HG03521 (cell line): Measurements from ENCODE around the gene NBPF26.
A peak's percentile ranks its signal among the peaks of the same experiment; 100 is the strongest.
"Not testable (repeated sequence)": the region's sequence is repeated elsewhere in the genome, so short reads cannot be mapped to it uniquely, and the experiment has no call there.

Experiments
- ATAC-seq: cut with Tn5 transposase; IDR thresholded peaks from one replicate; pipeline ENCODE4 v1.9.1; 2021; ENCODE audit warnings: mild to moderate bottlenecking, moderate library complexity; ENCODE audit not compliant: unreplicated experiment

Gene NBPF26

DNA sequence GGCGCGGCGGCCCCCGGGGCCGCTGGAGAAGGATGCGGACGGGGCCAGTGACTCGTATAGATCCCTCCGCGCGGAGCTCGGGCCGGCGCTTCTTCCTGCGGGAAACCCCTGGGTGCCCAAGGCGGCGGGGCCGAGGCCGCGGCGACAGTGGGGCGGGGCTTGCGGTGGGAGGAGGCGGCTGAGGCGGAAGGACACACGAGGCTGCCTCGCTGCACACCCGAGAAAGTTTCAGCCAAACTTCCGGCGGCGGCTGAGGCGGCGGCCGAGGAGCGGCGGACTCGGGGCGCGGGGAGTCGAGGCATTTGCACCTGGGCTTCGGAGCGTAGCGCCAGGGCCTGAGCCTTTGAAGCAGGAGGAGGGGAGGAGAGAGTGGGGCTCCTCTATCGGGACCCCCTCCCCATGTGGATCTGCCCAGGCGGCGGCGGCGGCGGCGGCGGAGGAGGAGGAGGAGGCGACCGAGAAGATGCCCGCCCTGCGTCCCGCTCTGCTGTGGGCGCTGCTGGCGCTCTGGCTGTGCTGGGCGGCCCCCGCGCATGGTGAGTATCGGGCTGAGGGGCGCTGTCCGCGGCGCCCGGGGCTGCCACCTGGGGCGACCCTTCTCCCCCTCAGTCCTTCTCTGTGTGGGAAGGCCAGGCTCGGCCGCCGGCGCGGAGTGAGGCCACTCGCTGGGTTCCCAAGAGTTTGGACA, at the start of gene NBPF26:
Gene NBPF26, plus strand, starts transcription at position 231 of the 688 bp plus-strand sequence.
- not testable (repeated sequence) for ATAC-seq

DNA sequence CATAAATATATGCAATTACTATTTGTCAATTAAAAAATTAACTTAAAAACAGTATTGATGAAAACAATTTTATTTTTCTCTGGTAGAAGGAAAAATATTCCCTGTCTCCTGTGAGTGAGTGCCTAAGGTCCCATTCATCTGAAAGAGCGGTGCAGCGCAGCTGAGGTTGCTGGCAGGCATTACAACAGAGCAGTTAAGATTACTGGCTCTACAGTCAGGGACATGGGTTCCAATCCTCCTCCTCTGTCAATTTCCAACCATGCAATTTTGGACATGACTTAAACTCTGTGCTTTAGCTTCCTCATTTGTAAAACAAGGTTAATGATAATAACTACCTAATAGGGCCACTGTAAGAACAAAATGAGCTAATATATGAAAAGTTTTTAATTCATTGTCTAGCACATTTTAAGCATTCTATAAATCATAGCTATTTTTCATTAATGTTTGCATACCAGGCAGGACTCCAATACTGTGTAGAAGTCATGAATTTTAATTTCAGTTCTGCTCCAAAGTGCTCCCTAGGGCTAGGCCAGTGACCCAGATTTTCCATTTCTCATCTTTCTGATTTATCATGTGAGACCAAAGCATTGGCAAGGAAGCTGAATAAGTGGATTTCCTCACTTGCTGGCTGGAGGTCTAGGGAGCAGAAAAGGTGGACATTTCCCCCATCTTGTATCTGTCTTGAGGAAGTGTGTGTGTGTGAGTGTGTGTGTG, 43.5 kb upstream of the NBPF26 start:
- ATAC-seq, result not testable (repeated sequence)

DNA sequence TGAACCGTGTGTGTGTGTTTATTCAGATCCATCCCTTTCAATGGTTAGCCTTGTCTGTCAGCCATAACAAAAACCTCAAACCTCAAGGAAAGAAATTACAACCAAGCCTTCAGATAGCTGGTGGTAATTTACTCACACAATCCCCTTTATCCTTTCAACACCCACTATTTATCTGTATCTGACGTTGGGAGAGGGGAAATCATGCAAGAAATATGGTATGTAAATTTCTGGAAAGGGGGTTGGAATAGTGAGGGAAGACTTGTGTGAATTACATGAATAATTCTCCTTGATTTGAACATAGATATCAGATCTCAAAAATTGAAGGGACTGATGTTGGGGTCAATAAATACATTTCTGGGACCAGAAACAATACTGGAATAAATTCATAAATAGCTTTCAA, 42.8 kb upstream of the NBPF26 start:
- not testable (repeated sequence) for ATAC-seq

DNA sequence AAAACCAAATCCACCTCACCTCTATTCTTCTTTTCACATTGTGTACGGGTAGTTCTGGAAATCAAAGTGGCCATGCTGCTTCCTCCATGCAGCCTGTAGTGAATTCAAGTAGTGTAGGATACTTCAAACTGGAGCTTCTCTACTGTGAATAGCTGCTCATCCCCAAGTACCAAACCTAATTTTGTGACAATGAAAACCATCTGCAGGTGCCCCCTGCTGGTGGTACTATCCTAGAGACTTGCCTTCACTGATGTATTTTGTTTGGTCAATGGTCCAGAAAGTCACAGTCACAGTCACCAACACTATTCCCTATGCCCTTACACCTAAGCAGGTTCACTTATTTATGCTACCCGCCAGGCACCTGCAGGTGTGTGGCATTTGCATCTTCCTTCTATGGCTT, 39.3 kb upstream of the NBPF26 start:
- ATAC-seq, result not testable (repeated sequence)

GRCh38 chr1:120685622-120686021, 38.1 kb upstream of the NBPF26 start:
- not testable (repeated sequence) for ATAC-seq

DNA sequence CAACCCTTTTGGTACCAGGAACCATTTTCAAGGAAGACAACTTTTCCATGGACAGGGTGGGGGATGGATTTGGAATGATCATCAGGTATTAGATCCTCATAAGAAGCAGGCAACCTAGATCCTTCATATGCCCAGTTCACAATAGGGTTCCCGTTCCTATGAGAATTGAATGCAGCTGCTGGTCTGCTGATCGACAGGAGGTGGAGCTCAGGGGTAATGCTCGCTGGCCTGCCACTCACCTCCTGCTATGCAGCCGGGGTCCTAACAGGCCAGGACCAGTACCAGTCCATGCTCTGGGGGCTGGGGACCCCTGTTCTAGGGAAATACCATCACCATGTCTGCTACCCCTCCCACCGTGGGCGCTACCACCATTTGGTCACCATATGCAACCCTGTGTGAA, 36.5 kb upstream of the NBPF26 start:
- not testable (repeated sequence) for ATAC-seq

DNA sequence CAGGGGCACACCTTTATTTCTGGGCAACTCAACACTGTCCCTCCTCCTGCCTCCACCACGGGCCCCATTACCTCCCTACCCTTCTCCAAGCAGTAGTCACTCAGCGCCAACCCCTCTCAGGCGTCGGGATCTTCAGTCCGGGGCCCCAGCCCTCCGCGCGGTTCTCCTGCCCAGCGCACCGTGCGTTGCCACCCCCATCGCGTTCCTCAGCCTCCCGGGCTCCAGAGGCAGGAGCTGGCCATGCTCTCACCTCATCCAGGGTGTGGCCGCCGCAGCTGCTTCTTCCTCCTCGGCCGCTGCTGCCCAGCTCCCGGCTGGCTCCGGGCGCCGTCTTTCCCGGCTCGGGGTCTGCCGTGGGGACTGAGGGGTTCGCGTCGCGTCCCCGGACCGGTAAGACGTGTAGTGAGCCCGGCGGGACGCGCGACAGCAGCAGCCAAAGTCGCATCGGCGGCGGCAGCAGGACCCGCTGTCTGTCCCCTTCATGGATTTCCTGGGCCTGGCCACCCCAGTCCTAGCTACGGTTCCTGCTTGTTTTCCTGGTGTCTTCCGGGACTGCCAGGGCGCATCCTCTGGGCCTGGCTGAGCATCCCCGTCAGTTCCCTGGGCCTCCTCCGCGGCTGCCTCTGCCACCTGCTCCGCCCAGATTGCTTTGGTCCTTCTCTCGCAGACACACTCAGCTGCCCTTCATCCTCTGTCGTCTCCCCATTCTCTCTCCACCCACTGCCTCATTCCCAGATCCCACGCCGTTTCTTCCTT, 22.8 kb upstream of the NBPF26 start:
- ATAC-seq, result not testable (repeated sequence)

DNA sequence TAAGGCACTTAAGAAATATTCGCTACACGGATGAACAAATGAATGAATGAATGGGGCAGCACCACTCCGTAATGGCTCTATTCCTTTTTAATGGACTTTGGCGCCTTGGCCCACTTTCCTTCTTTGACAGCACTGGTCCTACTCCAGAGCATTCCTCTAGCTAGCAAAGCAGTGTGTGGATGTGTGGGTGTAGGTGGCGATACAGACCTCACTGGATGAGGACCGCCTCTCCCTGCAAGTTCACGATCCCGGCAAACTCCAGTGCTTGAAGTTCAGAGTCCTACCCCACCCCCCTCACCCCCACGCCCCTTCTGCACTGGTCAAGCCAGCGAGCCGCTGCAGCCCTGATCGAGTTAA, 409 bp upstream of the NBPF26 start:
- not testable (repeated sequence) for ATAC-seq

- ATAC-seq, result not testable (repeated sequence)
These were observed 762 bp downstream of the NBPF26 start for GRCh38 chr1:120724507-120724906.

GRCh38 chr1:120728811-120729210, 5.1 kb downstream of the NBPF26 start:
- ATAC-seq, result not testable (repeated sequence)

DNA sequence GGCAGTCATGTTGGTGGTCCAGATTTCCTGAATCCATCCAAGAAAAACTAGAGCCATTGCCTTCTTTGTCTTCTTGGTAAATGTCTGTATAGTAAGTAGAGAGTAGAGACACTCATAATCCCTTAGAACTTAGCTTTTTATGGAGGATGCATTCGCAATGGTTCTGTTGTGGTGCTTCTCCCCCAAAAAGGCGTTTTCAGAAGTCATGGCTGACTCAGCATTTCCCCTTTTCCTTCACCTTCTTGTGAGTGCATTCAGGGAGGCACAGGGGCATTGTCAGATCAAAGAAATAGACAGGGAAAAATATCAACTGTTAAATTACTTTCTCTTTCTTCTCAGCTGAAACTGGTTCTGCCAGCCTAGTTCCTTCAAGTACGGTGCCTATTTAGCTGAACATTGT, 45.3 kb downstream of the NBPF26 start:
- ATAC-seq, result not testable (repeated sequence)

- ATAC-seq, result not testable (repeated sequence)
These were observed 81.7 kb downstream of the NBPF26 start for GRCh38 chr1:120805452-120805851.

- not testable (repeated sequence) for ATAC-seq
These were observed 88.1 kb downstream of the NBPF26 start for GRCh38 chr1:120811822-120812221.

GRCh38 chr1:120825051-120825450, 101.3 kb downstream of the NBPF26 start:
- ATAC-seq, result not testable (repeated sequence)

DNA sequence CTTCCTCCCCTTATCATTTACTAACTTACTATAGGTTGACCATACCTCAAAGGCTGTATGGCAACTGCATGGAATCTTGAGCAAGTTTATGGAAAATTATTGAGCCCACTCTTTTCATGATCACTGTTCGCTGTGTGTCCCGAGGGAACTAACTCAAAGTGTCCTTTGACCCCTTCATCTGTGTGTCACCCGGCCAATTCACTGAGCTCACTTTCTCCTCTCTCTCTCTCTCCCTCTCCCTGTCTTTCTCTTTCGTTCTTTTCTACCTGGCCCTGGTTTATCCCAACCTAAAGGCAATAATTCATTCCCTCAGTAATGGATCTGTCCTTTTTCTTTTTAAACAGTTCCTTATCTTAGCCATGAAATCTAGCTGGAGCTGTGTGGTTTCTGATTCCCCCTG, 102.9 kb downstream of the NBPF26 start:
- not testable (repeated sequence) for ATAC-seq

DNA sequence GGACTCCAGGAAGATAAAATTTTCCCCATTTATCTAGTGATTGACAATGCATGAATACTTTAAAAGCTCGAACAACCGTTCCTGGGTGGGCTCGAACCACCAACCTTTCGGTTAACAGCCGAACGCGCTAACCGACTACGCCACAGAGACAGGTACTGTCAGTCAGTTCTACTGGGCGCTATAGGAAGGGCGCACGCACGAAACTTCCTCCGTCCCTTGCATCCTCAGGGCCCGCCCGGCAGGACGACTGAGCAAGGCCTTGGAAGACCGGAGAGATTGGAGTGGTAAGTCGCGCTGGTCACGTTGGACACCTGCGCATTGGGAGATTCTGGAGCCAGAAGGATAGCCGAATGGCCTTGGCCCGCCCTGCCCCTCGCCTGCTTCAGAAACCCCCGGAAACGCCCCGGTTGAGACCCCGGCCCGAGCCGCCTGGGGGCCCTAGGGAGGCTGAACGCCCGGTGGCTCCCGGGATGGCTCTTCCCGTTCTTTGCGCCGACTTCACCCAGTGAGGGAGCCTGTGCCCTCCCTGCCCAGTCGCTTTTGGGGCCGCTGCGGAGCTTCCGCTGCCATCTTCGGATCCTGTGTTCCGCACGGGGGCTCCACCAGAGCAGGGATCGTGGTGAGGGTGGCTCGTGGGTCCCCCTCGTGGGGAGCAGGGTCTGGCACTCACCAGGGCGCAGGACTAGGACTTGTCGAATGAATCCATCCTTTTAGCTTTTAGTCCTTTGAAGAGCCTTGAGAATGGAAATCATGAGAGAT, 120.6 kb downstream of the NBPF26 start:
- not testable (repeated sequence) for ATAC-seq

- not testable (repeated sequence) for ATAC-seq
These were observed 121.2 kb downstream of the NBPF26 start for GRCh38 chr1:120844945-120845330.

DNA sequence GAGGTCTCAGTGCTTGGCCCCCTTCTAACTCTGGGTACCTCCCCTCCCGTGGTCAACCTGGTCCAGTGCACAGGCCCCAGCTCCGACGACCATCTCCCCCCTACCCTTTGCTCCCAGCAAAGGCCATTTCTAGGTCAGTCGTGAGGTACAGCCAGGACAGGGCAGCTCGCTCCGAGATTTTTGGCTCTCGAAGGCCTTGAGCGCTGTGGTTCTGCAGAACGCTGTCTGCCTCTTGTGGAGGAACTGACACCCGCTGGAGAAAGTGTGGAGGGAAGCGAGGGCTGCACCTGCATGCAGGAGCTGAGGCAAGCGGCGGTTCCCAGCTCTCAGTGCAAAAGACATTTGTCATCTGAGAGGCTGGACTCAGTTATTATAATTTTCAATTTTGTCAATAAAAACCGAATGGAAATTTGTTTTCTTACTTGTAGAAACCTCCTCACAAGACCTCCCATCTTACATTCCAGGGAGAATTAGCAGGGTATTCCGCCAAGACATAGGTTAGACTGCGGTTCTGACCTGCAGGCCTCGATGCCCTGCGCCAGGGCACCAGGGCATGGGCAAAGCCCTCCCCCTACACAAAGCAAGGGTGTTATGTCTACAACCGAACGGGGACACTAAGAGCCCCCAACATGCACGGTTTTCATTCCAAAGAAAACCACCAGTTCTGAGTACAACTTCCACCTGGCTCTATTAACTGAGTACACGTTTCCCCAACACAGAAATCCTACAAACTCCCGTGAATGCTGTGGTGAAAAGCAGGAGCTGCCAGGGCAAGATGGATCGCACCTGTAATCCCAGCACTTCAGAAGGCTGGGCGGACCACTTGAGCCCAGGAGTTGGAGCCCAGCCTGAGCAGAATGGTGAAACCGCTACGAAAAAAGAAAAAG, 125.9 kb downstream of the NBPF26 start:
- peak; percentile 14 for ATAC-seq

DNA sequence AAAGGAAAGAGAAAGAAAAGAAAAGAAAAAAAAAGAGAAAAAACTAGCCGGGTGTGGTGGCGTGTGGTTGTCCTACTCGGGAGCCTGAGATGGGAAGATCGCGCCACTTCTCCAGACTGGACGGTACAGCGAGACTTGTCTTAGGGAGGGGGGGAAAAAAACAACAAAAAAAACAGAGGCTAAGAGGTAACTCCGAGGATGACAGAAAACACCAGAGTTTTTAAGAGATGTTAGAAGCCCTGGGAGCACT, 126.5 kb downstream of the NBPF26 start:
- ATAC-seq, result not testable (repeated sequence)
